Astrocyte (in vitro differentiated cells and primary cell): ENCODE data around the gene SNAP25. TPM values are rescaled to one million over a fixed set of nuclear protein-coding genes. Genes with fewer than 3 reads are reported as not detected.

Source experiments
- DNase-seq: peaks from one replicate; pipeline ENCODE4 v3.0.0-alpha.2; 2010; ENCODE audit warnings: low read depth
- FAIRE-seq: peaks from 2 replicates; lab custom pipeline; 2011; peaks lifted over from hg19 to GRCh38; lab: Jason Lieb, UNC
- H2AFZ ChIP-seq: 2 replicates; pipeline ENCODE4 v1.6.0; 2012; ENCODE audit warnings: low read depth, low read length, inconsistent platforms
- H3K27ac ChIP-seq: 2 replicates; pipeline ENCODE4 v1.5.1; 2011; ENCODE audit warnings: low read depth, low read length, inconsistent platforms
- H3K27me3 ChIP-seq: 2 replicates; pipeline ENCODE4 v1.6.0; 2011; ENCODE audit warnings: low read length, inconsistent platforms; ENCODE audit not compliant: insufficient read depth
- H3K36me3 ChIP-seq: 2 replicates; pipeline ENCODE4 v1.5.1; 2011; ENCODE audit warnings: low read length, inconsistent platforms; ENCODE audit not compliant: insufficient read depth
- H3K4me1 ChIP-seq: 2 replicates; pipeline ENCODE4 v1.5.1; 2011; ENCODE audit warnings: low read length, inconsistent platforms; ENCODE audit not compliant: insufficient read depth
- H3K4me2 ChIP-seq: 2 replicates; pipeline ENCODE4 v1.6.0; 2012; ENCODE audit warnings: low read length, inconsistent platforms
- H3K4me3 ChIP-seq: 2 replicates; pipeline ENCODE4 v1.5.1; 2011; ENCODE audit warnings: low read depth, mild to moderate bottlenecking, low read length, inconsistent platforms; ENCODE audit not compliant: insufficient read depth
- H3K79me2 ChIP-seq: 2 replicates; pipeline ENCODE4 v1.6.0; 2012; ENCODE audit warnings: mild to moderate bottlenecking, low read length, inconsistent platforms; ENCODE audit not compliant: insufficient read depth
- H3K9ac ChIP-seq: 2 replicates; pipeline ENCODE4 v1.6.0; 2012; ENCODE audit warnings: mild to moderate bottlenecking, low read length, inconsistent platforms
- H3K9me3 ChIP-seq: 2 replicates; pipeline ENCODE4 v1.5.1; 2012; ENCODE audit warnings: low read depth, mild to moderate bottlenecking, low read length, inconsistent platforms; ENCODE audit not compliant: insufficient read depth
- H4K20me1 ChIP-seq: 2 replicates; pipeline ENCODE4 v1.6.0; 2012; ENCODE audit warnings: low read length, inconsistent platforms; ENCODE audit not compliant: insufficient read depth
- H3K27ac Mint-ChIP-seq: one replicate; pipeline ENCODE4 v1.8.0; 2021; ENCODE audit warnings: mild to moderate bottlenecking, mixed read lengths; ENCODE audit not compliant: unreplicated experiment
- H3K27me3 Mint-ChIP-seq: one replicate; pipeline ENCODE4 v1.8.0; 2021; ENCODE audit warnings: low read depth, mixed read lengths; ENCODE audit not compliant: unreplicated experiment
- H3K36me3 Mint-ChIP-seq: one replicate; pipeline ENCODE4 v1.8.0; 2021; ENCODE audit warnings: low read depth, mixed read lengths; ENCODE audit not compliant: unreplicated experiment
- H3K4me1 Mint-ChIP-seq: one replicate; pipeline ENCODE4 v1.8.0; 2021; ENCODE audit warnings: low read depth, mixed read lengths; ENCODE audit not compliant: unreplicated experiment
- H3K4me3 Mint-ChIP-seq: one replicate; pipeline ENCODE4 v1.8.0; 2021; ENCODE audit warnings: mild to moderate bottlenecking, moderate library complexity, mixed read lengths; ENCODE audit not compliant: unreplicated experiment
- H3K9me3 Mint-ChIP-seq: one replicate; pipeline ENCODE4 v1.8.0; 2021; ENCODE audit warnings: mild to moderate bottlenecking, mixed read lengths; ENCODE audit not compliant: unreplicated experiment
- CTCF ChIP-seq: IDR thresholded peaks from 2 replicates; pipeline ENCODE4 v1.5.1; 2011; ENCODE audit warnings: low read depth, mild to moderate bottlenecking, inconsistent platforms, low read length, moderate library complexity; ENCODE audit not compliant: insufficient read depth
- EZH2 ChIP-seq: IDR thresholded peaks from 2 replicates; pipeline ENCODE4 v1.6.1; 2012; ENCODE audit warnings: mild to moderate bottlenecking, low read length, inconsistent platforms; ENCODE audit not compliant: insufficient read depth
- total RNA-seq: library from RNA; stranded (reverse); gene quantifications from 2 replicates; pipeline ENCODE4 v1.2.1, GENCODE V29; 2021

SNAP25 gene
- total RNA-seq, 1 donor from 2014 or later = 3.9 TPM

- H3K9me3 Mint-ChIP-seq = no peaks in the 10 kb centered on the region
- Histone ChIP-seq H3K79me2 (no peaks in the 10 kb centered on the region), H3K4me2 (no peak overlapping the region), H3K4me1 (no peaks in the 10 kb centered on the region), H4K20me1 (no peaks in the 10 kb centered on the region), H3K9me3 (no peaks in the 10 kb centered on the region), H3K9ac (no peak overlapping the region), H3K27ac (no peak overlapping the region), H2AFZ (no peak overlapping the region), H3K36me3 (no peaks in the 10 kb centered on the region), H3K27me3 (peaks cover 4% of the 10 kb centered on the region), H3K4me3 (no peak overlapping the region)
- no peaks in the 10 kb centered on the region for H3K27me3 Mint-ChIP-seq
- FAIRE-seq (no peak), DNase-seq (no peak)
- TF ChIP-seq EZH2 (no peak), CTCF (no peak)
- H3K4me1 Mint-ChIP-seq = peaks cover 3% of the 10 kb centered on the region
- H3K27ac Mint-ChIP-seq = no peak overlapping the region
- H3K36me3 Mint-ChIP-seq = no peaks in the 10 kb centered on the region
- no peak overlapping the region for H3K4me3 Mint-ChIP-seq
Observed at GRCh38 chr20:10291568-10292248, 73.1 kb downstream of the SNAP25 start.

- no peak overlapping the region for H2AFZ ChIP-seq
- H3K27me3 Mint-ChIP-seq = no peaks in the 10 kb centered on the region
- H3K4me2 ChIP-seq = no peak overlapping the region
- no peaks in the 10 kb centered on the region for H3K36me3 ChIP-seq
- no peak for DNase-seq
- TF ChIP-seq EZH2 = no peak
- no peak for TF ChIP-seq CTCF
- peaks cover 6% of the 10 kb centered on the region for H3K27me3 ChIP-seq
- H3K4me1 Mint-ChIP-seq = peaks cover 1% of the 10 kb centered on the region
- no peak for FAIRE-seq
- H3K36me3 Mint-ChIP-seq = peaks cover 4% of the 10 kb centered on the region
- no peak overlapping the region for H3K4me3 ChIP-seq
- no peak overlapping the region for H3K27ac ChIP-seq
- no peak overlapping the region for H3K27ac Mint-ChIP-seq
- peaks cover 3% of the 10 kb centered on the region for H3K4me1 ChIP-seq
- no peak overlapping the region for H3K4me3 Mint-ChIP-seq
- no peak overlapping the region for H3K9ac ChIP-seq
- no peaks in the 10 kb centered on the region for H3K9me3 ChIP-seq
- H4K20me1 ChIP-seq = no peaks in the 10 kb centered on the region
- H3K79me2 ChIP-seq = no peaks in the 10 kb centered on the region
- no peaks in the 10 kb centered on the region for H3K9me3 Mint-ChIP-seq
Observed at GRCh38 chr20:10297223-10297622, 78.6 kb downstream of the SNAP25 start.

- Histone ChIP-seq H3K4me2 (no peak overlapping the region), H3K79me2 (no peaks in the 10 kb centered on the region), H3K4me3 (no peak overlapping the region), H3K36me3 (no peaks in the 10 kb centered on the region), H2AFZ (no peak overlapping the region), H3K4me1 (peaks cover 3% of the 10 kb centered on the region), H3K27ac (no peak overlapping the region), H3K9me3 (no peaks in the 10 kb centered on the region), H3K27me3 (peaks cover 6% of the 10 kb centered on the region), H3K9ac (no peak overlapping the region), H4K20me1 (no peaks in the 10 kb centered on the region)
- no peak overlapping the region for H3K4me3 Mint-ChIP-seq
- DNase-seq (no peak), FAIRE-seq (no peak)
- H3K36me3 Mint-ChIP-seq = peaks cover 4% of the 10 kb centered on the region
- TF ChIP-seq EZH2 (no peak), CTCF (no peak)
- no peak overlapping the region for H3K27ac Mint-ChIP-seq
- H3K27me3 Mint-ChIP-seq = no peaks in the 10 kb centered on the region
- H3K9me3 Mint-ChIP-seq = no peaks in the 10 kb centered on the region
- peaks cover 1% of the 10 kb centered on the region for H3K4me1 Mint-ChIP-seq
Observed at GRCh38 chr20:10297684-10298240, 79.1 kb downstream of the SNAP25 start.
